ENCODE measurements around the gene ADGRG6.

The ADGRG6 gene

GRCh38 chr6:142291512-142291911 is 10.3 kb upstream of the ADGRG6 start:
- no peak for DNase-seq (ENCODE audit: low read depth in 2 of 2)

GRCh38 chr6:142292166-142292924 is 9.5 kb upstream of the ADGRG6 start:
- DNase-seq (ENCODE audit: low read depth in 2 of 2) = no peak

GRCh38 chr6:142293121-142293520 is 8.7 kb upstream of the ADGRG6 start:
- DNase-seq (ENCODE audit: low read depth in 2 of 2) = no peak

- no peak for DNase-seq (ENCODE audit: low read depth in 2 of 2)
Observed at GRCh38 chr6:142294679-142295078, 7.1 kb upstream of the ADGRG6 start.

- no peak for DNase-seq (ENCODE audit: low read depth in 2 of 2)
Observed at GRCh38 chr6:142296975-142297604, 4.7 kb upstream of the ADGRG6 start.

GRCh38 chr6:142297605-142297995 is 4.2 kb upstream of the ADGRG6 start:
- DNase-seq (ENCODE audit: low read depth in 2 of 2) = no peak

- no peak for DNase-seq (ENCODE audit: low read depth in 2 of 2)
Observed at GRCh38 chr6:142297996-142298753, 3.6 kb upstream of the ADGRG6 start.

GRCh38 chr6:142300302-142300701 is 1.5 kb upstream of the ADGRG6 start:
- DNase-seq (ENCODE audit: low read depth in 2 of 2) = no peak

GRCh38 chr6:142300758-142301650 is 803 bp upstream of the ADGRG6 start:
- DNase-seq (ENCODE audit: low read depth in 2 of 2) = peak in 1 of 2 donors; percentile 2

- no peak for DNase-seq (ENCODE audit: low read depth in 2 of 2)
Observed at GRCh38 chr6:142302421-142303175, 791 bp downstream of the ADGRG6 start.

GRCh38 chr6:142303176-142303533 is 1.3 kb downstream of the ADGRG6 start:
- DNase-seq (ENCODE audit: low read depth in 2 of 2) = no peak

GRCh38 chr6:142304241-142304640 is 2.4 kb downstream of the ADGRG6 start:
- no peak for DNase-seq (ENCODE audit: low read depth in 2 of 2)

GRCh38 chr6:142306736-142307135 is 4.9 kb downstream of the ADGRG6 start:
- DNase-seq (ENCODE audit: low read depth in 2 of 2) = no peak

GRCh38 chr6:142307963-142308748 is 6.3 kb downstream of the ADGRG6 start:
- DNase-seq (ENCODE audit: low read depth in 2 of 2) = no peak

GRCh38 chr6:142309426-142309825 is 7.6 kb downstream of the ADGRG6 start:
- no peak for DNase-seq (ENCODE audit: low read depth in 2 of 2)

GRCh38 chr6:142313284-142313683 is 11.5 kb downstream of the ADGRG6 start:
- DNase-seq (ENCODE audit: low read depth in 2 of 2) = no peak

GRCh38 chr6:142316791-142317368 is 15.1 kb downstream of the ADGRG6 start:
- DNase-seq (ENCODE audit: low read depth in 2 of 2) = no peak

- DNase-seq (ENCODE audit: low read depth in 2 of 2) = no peak
Observed at GRCh38 chr6:142318714-142319113, 16.9 kb downstream of the ADGRG6 start.

GRCh38 chr6:142320366-142320765 is 18.6 kb downstream of the ADGRG6 start:
- DNase-seq (ENCODE audit: low read depth in 2 of 2) = no peak

GRCh38 chr6:142321451-142321850 is 19.6 kb downstream of the ADGRG6 start:
- DNase-seq (ENCODE audit: low read depth in 2 of 2) = no peak
